ENCODE measurements around the gene CDCP1.

Gene CDCP1

GRCh38 chr3:45105855-45106671 lies 40.1 kb downstream of the CDCP1 start:
- DNase-seq = peak; percentile 60

GRCh38 chr3:45104715-45105711 lies 41.2 kb downstream of the CDCP1 start:
- DNase-seq = no peak

- no peak for DNase-seq
Measured at GRCh38 chr3:45103753-45104714, 42.1 kb downstream of the CDCP1 start.

- no peak for DNase-seq
Measured at GRCh38 chr3:45103334-45103733, 42.8 kb downstream of the CDCP1 start.

- no peak for DNase-seq
Measured at GRCh38 chr3:45100981-45101407, 45.2 kb downstream of the CDCP1 start.

- DNase-seq = no peak
Measured at GRCh38 chr3:45098310-45098709, 47.9 kb downstream of the CDCP1 start.

GRCh38 chr3:45097296-45097883 lies 48.8 kb downstream of the CDCP1 start:
- DNase-seq = no peak

GRCh38 chr3:45095916-45096526 lies 50.2 kb downstream of the CDCP1 start:
- no peak for DNase-seq

- DNase-seq = no peak
Measured at GRCh38 chr3:45093176-45093575, 53.0 kb downstream of the CDCP1 start.

GRCh38 chr3:45092132-45093031 lies 53.8 kb downstream of the CDCP1 start:
- DNase-seq = no peak

GRCh38 chr3:45090855-45091254 lies 55.3 kb downstream of the CDCP1 start:
- no peak for DNase-seq

GRCh38 chr3:45088543-45089358 lies 57.4 kb downstream of the CDCP1 start:
- no peak for DNase-seq

- no peak for DNase-seq
Measured at GRCh38 chr3:45087155-45087554, 59.0 kb downstream of the CDCP1 start.

- no peak for DNase-seq
Measured at GRCh38 chr3:45084820-45085816, 61.1 kb downstream of the CDCP1 start.

- no peak for DNase-seq
Measured at GRCh38 chr3:45084361-45084760, 61.8 kb downstream of the CDCP1 start.

GRCh38 chr3:45083023-45083422 lies 63.2 kb downstream of the CDCP1 start:
- DNase-seq = no peak

- DNase-seq = no peak
Measured at GRCh38 chr3:45082142-45082538, 64.0 kb downstream of the CDCP1 start.

GRCh38 chr3:45081506-45082141 lies 64.6 kb downstream of the CDCP1 start:
- DNase-seq = no peak

Measured in activated T-cell treated with anti-CD3 and anti-CD28 coated beads, Interleukin-2, amount 50 U/mL, for 1 hour (primary cell).